Measurements from ENCODE around the gene SLC6A17.

SLC6A17 gene

DNA sequence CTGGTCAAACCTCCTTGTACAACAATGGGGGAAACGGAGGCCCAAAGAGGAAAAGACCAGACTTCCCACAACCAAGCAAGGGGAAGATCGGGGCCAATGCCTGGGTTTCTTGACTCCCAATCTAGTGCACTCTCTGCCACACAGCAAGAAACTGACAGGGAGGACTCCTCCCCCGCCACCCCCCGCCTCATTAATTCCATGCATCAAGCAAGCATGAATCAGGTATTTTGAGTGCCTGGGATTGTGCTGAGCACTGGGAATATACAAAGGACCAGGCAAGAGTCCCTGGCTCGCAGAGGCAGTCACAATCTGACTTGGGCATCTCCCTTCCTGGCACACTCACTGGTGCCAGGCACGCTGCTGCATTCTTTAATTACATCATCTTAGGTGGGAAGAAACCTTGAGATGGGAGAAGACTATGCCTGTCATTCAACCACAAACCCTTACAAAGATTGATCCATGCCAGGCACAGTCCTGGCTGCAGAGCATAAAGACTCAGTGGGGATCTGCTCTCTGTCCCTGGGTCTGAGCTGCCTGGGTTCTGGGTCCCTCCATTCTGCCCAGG is 55.4 kb downstream of the SLC6A17 start:
- no peak for DNase-seq

DNA sequence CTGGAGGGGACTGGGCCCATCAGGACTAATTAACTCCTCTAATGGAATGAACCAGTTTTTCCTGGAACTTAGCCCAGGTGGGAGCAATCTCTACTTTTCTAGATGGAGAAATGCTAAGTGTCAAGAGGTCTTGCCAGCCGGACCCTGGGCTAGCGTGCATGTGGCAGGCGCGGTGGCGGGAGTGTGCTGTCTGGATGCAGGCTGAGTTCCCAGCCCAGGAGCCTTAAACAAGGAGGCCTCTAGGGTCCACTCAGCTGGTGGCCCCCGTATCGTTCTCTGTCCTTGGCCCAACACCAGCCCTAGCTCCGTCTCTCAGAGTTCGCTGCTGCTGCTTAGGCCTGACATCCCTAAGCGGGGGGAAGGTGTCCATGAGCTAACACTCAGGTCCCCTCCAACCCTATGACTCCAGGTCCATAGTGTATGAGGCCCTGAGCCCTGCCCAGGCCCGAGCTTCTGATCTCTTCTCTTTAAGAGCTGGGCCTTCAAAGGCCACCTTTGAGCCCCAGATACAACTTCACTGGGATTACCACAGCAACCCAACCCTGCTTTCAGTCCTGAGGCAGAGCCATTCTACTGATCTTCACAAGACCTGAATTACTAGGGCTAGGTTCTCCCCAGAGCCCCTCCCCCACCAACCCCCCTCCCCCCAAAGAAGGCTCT is 56.1 kb downstream of the SLC6A17 start:
- no peak for DNase-seq

DNA sequence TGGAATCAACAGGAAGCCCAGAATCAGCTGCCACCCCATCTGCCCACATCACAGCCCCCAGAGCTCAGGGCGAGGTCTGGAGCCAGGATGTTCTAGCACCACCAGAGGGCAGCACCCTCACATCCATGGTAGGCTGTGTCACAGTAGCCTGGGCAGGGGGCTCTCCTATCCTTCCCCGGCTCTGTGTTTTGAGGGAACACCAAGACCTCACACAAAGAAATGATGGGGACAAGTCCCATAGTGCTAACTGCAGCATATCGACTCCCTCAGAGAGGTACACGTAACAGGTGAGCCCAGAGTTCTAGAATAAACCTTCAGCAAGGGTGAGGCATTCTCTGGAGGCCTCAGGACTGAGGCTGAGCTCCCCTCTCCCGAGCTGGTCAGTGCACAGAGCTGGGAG is 57.5 kb downstream of the SLC6A17 start:
- no peak for DNase-seq

DNA sequence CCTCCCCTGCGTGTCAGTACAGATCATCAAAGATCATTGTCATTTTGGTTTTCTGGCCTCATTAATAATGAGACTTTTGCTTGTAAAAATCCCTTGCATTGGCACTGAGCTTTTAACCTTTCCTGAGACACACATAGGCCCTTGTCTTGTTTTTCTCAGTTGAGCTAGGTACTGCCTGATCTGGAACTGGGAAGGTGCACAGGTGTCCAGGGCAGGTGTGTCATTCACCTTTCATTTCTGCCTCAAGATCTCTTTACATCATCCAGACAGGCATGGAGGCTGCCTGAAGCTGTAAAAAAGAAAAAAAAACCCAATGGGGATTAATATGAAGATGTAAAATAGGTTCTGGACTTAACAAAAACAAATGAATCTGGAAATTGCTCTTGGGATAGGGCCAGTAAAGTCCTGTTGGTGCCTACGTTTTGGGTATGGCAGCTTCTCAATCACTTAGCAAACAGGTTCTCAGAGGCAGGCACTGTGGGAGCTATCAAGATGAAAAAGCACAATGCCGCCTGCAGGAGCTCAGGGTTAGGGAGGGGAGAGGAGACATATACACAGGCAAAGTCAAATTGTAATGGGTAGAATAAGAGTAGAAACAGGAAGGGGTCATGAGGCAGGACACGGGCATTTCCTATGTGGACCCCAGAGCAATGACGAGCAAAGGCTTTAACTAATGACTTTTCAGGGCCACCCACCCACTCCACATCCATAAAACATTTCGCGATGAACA is 58.8 kb downstream of the SLC6A17 start:
- DNase-seq: no peak

DNA sequence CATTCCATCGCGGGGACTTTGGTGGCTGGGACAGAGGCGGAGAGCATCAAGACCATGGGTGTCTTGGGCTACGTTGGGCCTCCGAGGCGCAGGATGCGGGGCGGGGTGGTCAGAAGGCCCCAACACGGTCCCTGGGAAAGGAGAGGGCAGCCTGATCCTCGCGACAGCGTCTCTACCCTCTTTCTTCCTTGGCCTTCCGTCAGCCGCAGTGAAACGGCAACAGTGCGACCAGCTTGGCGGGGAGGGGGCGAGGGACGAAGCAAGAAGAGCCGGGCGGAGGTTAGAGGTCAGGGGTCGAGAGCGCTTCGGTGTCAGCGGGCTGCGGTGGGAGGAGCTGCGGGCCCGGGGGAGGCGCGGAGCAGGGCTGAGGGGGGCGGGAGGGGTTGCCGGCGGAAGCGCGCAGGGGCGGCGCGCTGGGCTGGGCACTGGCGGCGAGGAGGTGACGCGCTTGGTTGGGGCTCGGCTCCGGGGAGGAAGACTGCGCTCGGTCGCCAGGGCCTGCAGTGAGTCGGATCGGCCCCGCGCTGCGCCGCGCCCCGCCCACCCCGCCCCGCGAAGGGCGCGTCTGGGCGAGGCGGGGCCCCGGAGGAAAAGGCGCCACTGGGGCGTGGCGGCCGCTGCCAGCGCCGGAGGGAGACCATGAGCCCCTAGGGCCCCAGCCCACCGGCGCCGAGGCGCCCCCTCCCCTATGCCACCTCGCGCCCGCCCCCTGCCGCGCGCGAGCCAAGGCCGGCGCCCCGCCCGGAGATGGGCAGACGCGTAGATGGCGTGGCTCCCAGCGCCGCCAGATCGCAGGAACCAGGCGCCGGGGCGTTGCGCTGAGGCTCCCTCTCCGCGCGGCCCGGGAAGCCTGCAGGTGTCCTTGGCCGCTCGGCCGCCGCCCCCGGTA is 59.7 kb downstream of the SLC6A17 start, which contains the start of gene KCNC4:
Gene KCNC4 (plus strand): TSS at position 600 of the 889 bp plus-strand sequence. CDS start 1,186 bp downstream, outside the sequence.
- no peak for DNase-seq

DNA sequence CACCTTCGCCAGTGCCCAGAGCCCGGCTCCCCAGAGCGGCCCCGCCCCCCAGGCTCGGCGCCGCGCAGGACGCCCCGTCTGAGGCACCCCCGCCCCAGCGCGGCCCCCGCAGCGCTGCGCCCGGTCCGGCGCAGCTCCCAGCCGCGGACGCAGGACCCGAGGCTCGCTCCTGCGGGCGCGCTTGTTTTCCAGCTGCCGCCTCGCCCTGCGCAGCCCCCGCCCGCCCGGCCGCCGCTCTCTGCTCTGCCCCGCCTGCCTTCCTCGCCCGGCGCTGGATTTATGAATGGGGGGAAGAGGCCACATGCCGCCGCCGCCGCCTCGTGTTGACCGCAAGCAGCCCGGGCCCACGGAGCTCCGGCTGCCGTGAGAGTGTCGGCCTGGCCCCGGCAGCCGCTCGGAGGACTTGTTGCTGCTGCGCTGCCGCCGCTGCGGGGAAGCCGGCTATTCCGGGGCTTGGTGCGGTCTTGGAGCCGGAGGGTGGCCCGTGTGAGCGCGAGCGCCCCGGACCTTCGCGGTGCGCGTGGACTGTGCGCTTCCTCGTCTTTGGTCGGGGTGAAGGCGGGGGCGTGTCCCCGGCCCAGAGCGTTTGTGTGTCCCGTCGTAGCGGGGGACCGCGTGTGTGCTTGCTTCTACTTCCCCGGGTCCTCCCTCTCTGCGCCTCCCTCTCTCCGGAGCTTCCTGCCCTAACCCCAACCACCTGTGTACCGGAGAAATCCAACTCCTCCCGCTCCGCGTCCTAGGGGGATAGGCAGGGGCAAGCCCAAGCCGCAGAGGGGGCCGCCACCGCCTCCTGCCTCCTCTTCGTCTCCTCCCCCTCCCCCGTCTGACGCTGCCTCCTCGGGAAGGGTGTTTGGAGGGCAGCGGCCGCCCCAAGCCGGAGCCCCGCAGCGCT is 60.6 kb downstream of the SLC6A17 start:
- DNase-seq: no peak

DNA sequence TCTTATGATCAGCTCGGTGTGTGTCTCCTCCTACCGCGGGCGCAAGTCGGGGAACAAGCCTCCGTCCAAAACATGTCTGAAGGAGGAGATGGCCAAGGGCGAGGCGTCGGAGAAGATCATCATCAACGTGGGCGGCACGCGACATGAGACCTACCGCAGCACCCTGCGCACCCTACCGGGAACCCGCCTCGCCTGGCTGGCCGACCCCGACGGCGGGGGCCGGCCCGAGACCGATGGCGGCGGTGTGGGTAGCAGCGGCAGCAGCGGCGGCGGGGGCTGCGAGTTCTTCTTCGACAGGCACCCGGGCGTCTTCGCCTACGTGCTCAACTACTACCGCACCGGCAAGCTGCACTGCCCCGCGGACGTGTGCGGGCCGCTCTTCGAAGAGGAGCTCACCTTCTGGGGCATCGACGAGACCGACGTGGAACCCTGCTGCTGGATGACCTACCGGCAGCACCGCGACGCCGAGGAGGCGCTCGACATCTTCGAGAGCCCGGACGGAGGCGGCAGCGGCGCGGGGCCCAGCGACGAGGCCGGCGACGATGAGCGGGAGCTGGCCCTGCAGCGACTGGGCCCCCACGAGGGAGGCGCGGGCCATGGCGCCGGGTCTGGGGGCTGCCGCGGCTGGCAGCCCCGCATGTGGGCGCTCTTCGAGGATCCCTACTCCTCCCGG is 61.3 kb downstream of the SLC6A17 start:
- DNase-seq: no peak

DNA sequence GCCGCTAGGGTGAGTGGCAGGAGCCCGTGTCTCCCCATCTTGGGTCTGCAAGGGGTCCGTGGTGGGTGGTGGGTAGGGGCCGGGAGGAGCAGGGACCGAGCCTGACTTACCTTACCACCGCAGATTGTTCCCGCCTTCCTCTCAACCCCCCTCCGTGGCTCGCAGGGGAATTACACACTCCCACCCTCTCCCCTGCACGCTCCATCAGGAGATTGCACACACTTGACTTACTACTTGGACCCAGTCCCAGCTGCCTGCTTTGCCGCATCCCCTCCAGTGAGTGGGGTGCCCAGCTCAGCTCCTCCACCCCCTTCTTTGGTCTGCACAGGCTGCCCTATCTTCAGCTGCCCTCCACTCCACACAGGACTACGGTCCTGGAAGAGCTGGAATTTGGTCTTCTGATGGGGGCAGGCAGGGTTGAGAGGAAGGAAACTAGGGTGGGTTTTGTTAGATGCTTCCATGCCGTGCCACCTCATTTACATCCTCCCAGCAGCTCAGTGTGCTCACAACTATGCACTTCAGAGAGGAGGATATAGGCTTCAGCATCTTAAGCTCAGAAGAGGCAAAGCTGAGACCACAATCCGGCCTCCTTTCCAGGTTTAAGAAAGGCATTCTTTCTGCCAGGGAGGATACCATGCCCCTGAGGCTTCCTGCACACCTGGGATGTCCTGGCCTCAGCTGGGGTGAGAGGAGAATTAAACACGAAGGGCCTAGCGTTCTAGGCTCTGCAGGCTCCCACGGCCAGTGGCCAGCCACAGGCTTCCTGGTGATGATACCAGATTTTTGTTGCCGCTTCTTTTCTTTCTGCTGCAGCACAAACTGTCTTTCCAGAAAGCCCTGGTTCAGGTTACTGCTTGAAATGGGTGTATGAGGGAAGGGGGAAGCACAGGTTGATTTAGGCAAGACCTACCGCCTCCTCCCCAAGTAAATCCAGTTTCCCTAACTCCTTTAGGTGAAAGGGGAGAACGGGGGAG is 62.2 kb downstream of the SLC6A17 start:
- no peak for DNase-seq

DNA sequence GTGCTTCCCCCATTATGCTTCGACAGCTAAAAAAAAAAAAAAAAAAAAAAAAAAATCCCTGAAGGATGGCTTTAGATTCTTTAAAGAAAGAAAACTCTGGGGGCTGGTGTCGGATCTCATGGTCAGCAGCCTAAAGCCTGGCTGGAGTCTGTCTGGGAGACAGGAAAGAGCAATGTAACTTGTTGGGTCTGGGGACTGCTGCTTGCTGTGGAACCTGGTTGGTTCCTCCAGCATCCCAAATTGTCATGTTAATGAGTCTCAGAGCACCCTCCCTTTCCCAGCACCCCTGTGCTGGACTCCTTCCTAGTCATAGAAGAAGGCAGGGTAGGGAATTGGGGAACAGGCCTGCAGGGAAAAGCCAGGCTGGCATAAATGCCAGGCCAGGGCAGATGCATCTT is 62.8 kb downstream of the SLC6A17 start:
- DNase-seq: no peak

DNA sequence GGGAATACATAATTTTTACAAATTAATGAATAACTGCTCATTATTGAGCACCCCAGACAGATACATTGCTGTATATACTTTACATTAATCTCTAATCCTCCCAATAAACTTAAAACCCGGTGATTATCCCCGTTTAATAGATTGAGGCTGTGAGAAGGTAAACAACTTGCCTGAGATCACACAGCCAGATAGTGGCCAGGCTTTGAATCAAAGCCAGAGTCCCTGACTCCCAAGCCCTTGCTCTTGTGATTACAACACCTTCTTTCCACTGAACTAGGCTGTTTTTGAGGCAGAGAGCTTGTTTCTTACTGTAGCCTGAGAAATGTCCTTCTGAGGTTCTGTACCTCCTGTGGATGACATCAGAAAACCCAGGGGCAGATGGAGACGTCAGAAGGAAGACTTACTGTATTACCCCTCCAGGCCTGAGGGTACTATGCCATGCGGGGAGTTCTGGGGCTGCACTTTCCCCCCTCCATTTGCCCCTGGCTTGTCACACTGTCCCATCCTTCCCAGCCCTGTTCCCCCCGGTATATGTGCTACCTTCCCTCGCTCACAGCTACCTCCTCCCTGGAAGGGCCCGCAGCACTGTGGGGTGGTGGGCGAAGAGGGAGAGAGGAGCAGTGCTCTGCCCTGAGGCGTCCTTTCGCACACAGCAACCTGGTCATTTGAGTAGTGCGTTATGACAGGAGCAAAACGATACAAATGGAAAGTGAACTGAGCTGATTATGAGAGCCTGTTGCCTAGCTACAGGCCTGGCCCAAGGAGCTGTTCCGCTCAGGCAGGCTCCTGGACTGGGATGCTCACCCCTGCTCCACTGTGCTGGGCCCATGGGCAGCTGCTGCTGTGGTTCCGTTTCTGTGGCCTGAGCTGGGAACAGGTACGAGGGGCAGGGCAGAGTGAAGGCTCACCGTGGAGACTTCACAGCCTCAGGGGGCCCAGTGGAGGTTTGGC is 64.4 kb downstream of the SLC6A17 start:
- no peak for DNase-seq

DNA sequence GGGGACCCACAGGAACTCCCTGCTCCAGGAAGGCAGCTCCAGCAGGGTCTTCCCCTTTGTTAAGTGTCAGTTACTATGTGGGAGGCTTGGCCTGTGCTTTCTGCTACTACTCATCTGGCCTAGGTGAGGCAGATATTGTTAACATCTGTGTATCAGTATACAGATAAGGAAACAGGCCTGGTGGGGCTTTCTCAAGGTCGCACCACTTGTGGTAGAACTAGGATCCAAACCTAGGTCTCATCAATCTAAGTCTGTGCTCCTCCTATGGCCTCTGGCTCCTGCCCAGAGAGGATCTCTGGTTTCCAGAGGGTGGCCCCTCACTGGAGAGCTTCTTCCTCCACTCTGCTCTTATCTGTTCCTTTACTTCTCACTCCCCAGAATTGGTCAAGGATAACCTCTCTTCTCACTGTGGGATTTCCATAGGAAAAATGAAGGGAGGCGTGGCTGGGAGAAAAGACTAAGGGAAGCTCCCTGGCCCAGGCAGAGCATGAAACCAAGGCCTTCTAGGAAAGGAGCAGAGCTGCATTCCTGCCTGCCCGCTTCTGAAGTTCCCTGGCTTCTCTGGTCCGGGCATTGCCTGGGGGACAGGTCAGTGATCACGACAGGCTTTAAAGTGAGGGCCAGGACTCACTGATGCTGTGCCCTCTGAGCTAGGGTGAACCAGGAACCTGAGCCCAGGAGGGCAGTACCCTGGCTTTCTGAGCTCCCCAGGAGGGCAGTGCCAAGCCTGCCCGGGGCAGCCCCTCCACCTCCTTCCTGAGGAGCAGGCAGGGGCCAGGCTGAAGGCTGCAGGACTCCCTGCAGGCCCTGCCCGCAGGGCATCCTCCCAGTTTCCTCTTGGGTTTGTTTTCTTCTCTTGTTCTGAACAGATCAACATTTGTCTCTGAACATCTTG is 65.6 kb downstream of the SLC6A17 start:
- no peak for DNase-seq

DNA sequence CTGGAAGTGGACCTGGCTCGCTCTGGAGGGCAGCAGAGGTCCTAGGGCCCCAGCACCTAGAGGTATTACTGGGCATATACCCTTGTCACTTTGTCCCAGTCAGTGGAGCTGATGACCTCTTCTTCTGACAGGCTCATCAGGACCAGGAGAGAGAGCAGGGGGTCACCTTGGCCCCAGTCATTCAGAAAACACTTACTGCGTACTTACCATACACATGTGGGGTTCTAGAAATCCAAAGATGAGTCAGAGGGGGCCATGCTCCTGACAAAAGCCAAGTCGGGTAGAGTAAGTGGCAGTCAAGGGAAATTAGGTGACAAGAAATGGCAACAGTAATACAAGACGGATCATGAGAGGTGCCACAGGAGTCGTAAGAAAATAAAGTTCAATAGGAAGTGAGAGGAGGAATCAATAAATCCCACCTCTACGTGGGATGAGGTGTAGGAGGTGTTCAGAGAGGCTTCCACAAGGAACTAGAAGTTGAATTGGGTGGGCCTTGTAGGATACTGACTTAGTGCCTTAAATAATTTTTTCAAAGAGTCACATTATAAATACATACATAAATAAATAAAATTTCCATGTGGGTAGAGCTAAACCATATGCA is 66.7 kb downstream of the SLC6A17 start:
- no peak for DNase-seq

DNA sequence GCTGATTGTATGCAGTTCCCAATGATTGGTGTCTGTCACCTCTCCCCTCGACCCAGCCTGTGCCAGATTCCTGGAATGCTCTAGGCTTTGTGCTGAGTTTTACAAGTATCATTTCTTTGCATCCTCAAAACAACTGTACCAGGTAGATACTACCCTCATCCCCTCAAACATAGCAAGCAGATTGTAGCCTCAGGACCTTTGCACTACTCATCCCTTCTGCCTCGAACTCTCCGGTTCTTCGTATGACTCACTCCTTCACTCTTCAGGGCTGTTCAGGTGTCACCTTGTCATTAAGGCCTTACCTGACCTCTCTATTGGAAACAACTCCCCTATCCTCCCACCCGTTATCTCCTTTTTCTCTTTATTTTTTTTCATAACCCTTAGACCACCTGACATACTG is 67.8 kb downstream of the SLC6A17 start:
- no peak for DNase-seq

DNA sequence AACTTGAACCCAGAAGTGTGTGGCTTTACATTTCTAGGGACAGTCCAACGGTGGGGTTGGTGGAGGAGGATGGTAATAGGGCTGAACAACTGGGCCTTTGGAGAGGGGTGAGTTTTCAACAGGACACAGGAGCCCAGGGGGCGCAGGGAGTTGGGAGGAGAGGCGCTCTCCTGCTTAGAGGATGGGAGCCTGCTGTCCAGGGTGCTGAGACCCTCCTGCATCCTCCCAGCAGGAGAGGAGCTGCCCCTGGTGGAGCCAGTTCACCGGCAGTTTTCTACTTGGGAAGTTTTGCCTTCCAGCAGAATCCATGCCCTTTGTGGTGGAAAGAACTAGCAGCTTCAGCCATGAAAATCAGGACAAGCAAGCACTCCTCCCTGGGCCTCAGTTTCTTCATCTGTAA is 68.4 kb downstream of the SLC6A17 start:
- no peak for DNase-seq

DNA sequence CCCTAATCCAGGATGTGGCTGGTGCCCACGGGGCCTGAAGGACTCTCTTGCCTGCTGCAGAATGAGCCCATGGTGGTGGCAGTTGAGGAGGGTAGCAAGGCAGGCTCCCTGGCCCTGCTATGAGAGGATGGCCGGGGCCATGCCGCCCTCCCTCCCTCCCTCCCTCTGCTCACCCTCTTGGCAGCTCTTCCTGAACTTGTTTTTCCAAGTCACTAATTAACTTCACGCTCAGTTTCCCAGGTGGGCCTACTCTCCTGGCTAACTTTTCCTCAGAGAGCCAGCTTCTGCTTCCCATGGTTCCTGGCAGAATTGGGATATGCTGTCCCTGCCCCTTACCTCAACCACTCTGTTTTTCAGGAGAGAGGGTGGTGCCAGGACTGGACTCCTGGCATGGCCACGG is 70.0 kb downstream of the SLC6A17 start:
- no peak for DNase-seq

DNA sequence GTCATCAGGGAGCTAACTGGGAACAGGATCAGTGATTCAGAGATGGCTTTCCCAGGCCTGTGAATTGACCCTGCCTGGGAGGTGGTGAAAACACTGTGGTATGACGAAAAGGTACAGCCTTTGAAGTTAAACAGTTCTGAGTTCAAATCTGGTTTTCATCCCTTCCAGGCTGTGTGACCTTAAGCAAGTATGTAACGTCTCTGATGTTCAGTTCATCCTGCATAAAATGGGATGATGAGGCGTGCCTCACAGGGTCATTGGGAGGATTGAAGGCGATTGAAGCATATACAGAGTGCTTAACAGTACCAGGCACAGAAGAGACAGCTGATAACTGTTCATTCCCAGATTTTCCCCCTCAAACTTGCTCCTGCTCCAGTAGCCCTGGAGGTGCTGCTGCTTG is 70.8 kb downstream of the SLC6A17 start:
- no peak for DNase-seq

DNA sequence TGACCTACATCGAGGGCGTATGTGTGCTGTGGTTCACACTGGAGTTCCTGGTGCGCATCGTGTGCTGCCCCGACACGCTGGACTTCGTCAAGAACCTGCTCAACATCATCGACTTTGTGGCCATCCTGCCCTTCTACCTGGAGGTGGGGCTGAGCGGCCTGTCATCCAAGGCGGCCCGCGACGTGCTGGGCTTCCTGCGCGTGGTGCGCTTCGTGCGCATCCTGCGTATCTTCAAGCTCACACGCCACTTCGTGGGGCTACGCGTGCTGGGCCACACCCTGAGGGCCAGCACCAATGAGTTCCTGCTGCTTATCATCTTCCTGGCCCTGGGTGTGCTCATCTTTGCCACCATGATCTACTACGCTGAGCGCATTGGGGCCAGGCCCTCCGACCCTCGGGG is 72.8 kb downstream of the SLC6A17 start:
- no peak for DNase-seq

DNA sequence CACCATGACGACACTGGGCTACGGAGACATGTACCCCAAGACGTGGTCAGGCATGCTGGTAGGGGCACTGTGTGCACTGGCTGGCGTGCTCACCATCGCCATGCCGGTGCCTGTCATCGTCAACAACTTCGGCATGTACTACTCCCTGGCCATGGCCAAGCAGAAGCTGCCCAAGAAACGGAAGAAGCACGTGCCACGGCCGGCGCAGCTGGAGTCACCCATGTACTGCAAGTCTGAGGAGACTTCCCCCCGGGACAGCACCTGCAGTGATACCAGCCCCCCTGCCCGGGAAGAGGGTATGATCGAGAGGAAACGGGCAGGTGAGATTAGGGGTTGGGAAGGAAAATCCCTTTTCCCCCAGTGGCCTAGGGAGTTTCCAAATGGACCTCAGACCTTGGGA is 73.3 kb downstream of the SLC6A17 start:
- no peak for DNase-seq
